Mononuclear cell (primary cell): ENCODE measurements around the gene PRDX3. TPM values are rescaled to one million over a fixed set of nuclear protein-coding genes. Genes with fewer than 3 reads are reported as not detected.

Experiments used
- H3K27me3 ChIP-seq: 2 replicates; pipeline ENCODE4 v1.6.0; 2011; ENCODE audit warnings: low read length, control low read depth; ENCODE audit not compliant: insufficient read depth
- H3K4me1 ChIP-seq: 2 replicates; pipeline ENCODE4 v1.5.1; 2011; ENCODE audit warnings: mild to moderate bottlenecking, low read length, control low read depth; ENCODE audit not compliant: insufficient read depth
- H3K4me3 ChIP-seq: 2 replicates; pipeline ENCODE4 v1.5.1; 2011; ENCODE audit warnings: mild to moderate bottlenecking, low read length, moderate library complexity
- H3K9me3 ChIP-seq: 2 replicates; pipeline ENCODE4 v1.5.1; 2011; ENCODE audit warnings: low read depth, mild to moderate bottlenecking, control low read depth, low read length
- total RNA-seq: library from RNA; depleted of rRNA; stranded (reverse); fragments of >200 nt; gene quantifications from one replicate; pipeline ENCODE4 v1.2.3, GENCODE V29; 2012

PRDX3 gene
- total RNA-seq, 1 donor: 28.8 TPM

DNA sequence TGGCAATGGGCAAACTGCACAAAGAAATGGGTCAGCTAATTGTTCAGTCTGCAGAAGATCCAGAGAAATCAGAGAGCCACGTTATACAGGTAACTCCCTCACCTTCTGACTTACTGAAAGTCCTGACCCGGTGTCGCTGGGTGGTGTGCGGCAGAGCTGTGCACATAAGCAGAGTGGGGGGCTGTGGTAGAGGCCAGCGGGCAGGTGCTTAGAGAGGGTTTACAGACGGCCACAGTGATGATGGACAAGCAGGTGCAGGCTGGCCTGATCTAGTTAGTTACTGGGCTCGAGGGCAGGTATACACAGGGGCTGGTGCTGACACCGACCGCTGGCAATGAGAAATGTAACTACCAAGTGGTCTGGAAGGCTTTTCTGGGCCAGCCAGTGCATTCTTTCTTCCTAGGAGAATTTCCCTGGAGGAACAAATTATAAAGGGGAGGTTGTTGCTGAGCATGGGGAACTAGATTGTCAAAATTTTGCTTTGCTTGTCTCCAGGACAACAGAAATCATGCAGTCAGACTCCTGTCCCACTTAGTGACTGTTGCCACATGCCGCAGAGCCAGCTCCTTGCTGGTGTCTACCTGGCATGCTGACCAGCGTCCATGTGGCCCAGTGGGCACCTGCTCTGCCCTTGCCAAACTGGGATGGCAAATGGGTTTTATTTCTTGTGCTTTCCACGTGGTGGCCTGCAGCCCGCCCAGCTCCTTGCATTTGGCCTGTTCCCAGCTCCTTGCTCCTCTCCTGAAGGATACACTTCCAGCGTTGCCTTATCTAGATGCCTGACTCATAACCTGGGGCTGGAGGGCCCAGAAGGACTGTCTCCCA is 45.9 kb downstream of the PRDX3 start:
- H3K27me3 ChIP-seq: no peaks in the 10 kb centered on the region
- H3K4me3 ChIP-seq: no peak overlapping the region
- H3K4me1 ChIP-seq: peaks cover 76% of the 10 kb centered on the region
- H3K9me3 ChIP-seq: no peaks in the 10 kb centered on the region

DNA sequence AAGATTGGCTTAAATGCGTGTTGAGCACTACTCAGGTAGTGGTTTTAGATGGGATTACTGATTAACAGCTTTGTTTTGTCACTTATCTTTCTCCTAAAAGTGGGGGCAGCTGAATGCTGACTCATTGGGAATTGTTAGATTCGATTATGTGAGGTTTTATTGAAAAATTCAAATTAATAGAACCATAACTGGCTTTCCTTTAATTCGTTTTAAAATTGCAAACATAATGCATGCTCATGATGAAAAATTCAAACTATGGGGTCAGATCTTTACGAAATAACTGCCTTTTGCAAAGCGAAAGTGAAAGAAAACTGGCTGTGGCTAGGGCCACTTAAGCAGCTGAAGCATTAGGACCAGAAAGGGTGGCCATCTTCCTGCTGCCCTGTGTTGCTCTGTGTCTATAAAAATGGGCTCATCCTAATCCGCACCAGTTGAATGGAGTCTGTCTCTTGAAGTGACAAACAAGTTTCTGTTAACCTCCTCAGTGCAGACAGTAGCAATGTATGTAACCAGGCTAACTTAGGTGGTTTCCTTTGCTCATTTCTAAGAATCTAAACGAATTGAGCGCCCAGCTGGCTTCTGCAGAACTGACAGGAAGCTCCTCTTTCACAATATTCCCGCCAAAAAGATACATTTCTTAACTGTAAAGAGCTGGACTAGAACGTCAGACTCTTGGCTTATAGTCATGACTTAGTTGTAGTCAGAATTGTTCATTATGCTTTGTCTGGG is 46.9 kb downstream of the PRDX3 start:
- peaks cover 76% of the 10 kb centered on the region for H3K4me1 ChIP-seq
- H3K4me3 ChIP-seq: peak overlapping the region; percentile 10
- H3K27me3 ChIP-seq: no peaks in the 10 kb centered on the region
- no peaks in the 10 kb centered on the region for H3K9me3 ChIP-seq

DNA sequence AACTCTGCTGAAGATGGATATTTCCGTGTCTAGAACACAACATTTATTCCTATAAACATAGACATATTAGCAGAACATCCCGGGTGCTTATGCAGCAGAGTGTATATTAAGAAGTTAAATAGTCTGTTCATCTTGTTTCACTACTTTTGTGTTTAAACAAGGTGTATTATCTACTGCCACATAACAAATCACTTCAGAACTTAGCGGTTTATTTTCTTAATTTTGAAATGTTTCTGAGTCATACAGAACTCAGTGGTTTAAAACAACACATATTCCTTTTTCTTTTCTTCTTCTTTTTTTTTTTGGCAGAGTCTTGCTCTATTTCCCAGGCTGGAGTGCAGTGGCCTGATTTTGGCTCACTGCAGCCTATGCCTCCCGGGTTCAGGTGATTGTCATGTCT is 48.9 kb downstream of the PRDX3 start:
- Histone ChIP-seq H3K4me1 (peaks cover 60% of the 10 kb centered on the region), H3K9me3 (no peaks in the 10 kb centered on the region), H3K4me3 (no peak overlapping the region), H3K27me3 (no peaks in the 10 kb centered on the region)

DNA sequence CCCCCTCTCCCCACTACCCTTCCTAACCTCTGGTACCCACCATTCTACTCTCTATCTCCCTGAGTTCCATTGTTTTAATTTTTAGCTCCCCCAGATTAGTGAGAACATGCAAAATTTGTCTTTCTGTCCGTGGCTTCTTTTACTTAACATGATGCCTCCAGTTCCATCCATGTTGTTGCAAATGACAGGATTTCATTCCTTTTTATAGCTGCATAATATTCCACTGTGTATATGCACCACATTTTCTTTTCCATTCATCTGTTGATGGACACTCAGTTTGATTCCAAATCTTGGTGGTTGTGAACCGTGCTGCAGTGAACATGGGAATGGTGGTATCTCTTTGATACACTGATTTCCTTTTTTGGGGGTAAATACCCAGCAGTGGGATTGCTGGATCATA is 52.7 kb downstream of the PRDX3 start:
- H3K27me3 ChIP-seq: no peaks in the 10 kb centered on the region
- peaks cover 24% of the 10 kb centered on the region for H3K4me1 ChIP-seq
- H3K4me3 ChIP-seq: no peak overlapping the region
- no peaks in the 10 kb centered on the region for H3K9me3 ChIP-seq

DNA sequence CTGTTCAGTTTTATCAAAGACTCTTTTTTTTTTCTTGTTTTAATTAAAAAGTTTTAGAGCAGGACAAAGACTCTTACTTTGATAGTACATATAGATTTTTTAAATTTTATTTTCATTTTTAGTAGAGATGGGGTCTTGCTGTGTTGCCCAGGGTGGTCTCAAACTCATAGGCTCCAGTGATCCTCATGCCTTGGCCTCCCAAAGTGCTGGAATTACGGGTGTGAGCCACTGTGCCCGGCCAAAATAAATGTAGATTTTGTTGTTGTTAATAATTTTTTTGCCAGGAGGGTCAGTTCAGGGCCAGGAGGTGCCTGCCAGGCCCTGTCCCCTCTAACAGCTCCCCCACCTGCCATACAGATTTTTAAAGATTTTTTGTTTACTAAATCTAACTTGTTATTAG is 57.7 kb downstream of the PRDX3 start:
- H3K27me3 ChIP-seq: no peaks in the 10 kb centered on the region
- H3K4me3 ChIP-seq: no peak overlapping the region
- H3K9me3 ChIP-seq: no peaks in the 10 kb centered on the region
- peaks cover 18% of the 10 kb centered on the region for H3K4me1 ChIP-seq

DNA sequence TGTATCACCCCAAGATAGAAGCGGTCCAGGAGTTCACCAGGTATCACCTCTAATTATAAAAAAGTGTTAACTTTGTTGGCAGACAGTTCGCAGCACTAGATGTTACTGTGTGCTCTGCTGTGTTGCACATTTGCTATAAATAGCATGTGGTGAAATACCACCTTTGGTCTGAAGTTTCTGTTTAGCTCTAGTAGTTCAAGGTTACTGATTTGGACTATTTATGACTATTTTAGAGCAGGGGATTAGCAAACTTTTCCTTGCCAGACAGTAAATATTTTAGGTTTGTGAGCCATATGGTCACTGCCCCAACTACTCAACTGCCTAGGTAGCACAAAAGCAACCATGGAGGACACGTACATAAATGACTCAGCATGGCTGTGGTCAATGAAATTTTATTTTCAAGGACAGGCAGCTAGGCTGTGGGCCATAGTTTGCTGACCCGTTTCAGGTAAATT is 58.2 kb downstream of the PRDX3 start:
- Histone ChIP-seq H3K27me3 (no peaks in the 10 kb centered on the region), H3K4me1 (peaks cover 18% of the 10 kb centered on the region), H3K4me3 (no peak overlapping the region), H3K9me3 (no peaks in the 10 kb centered on the region)

DNA sequence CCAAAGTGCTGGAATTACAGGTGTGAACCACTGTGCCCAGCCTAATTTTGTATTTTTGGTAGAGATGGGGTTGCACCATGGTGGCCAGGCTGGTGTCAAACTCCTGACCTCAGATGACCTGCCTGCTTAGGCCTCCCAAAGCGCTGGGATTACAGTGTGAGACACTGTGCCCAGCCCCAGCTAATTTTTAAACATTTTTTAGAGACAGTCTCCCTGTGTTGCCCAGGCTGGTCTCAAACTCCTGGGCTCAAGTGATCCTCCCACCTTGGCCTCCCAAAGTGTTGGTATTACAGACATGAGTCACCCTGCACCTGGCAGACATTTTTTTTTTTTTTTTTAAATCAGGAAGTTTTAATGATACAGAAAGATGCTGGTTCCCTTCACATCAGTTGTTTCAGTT is 59.2 kb downstream of the PRDX3 start:
- peaks cover 24% of the 10 kb centered on the region for H3K4me1 ChIP-seq
- H3K27me3 ChIP-seq: no peaks in the 10 kb centered on the region
- H3K4me3 ChIP-seq: no peak overlapping the region
- no peaks in the 10 kb centered on the region for H3K9me3 ChIP-seq

DNA sequence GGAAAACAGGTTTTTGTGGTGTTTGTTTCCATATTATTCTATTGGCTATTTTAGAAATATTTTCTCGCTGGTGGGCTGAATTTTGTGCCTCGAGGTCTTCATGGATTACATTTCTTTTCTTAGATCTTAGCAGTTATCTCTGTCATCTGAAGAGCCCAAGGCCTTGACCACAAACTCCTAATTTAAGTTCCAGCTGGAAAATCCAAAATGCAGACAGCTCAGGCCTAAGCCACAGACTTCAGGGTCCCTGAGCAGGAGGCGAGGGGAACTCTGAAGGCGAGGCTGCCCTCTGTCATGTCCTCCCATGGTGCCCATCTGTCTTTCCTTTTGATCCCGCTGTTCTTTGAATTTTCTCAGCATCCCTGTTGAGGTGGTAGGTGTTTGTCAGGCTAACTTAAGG is 60.4 kb downstream of the PRDX3 start:
- H3K4me1 ChIP-seq: peaks cover 36% of the 10 kb centered on the region

More for the DNA sequence above, 60.4 kb downstream of the PRDX3 start:
- H3K27me3 ChIP-seq: no peaks in the 10 kb centered on the region
- no peak overlapping the region for H3K4me3 ChIP-seq
- no peaks in the 10 kb centered on the region for H3K9me3 ChIP-seq

Other genes with a start within 250 kb of the PRDX3 start
- gene NANOS1, start 149.1 kb downstream of the PRDX3 start, total RNA-seq: under 0.01 TPM
- gene EIF3A, start 98.0 kb downstream of the PRDX3 start, total RNA-seq: 131 TPM
- 40.8 TPM for gene DENND10, start 74.7 kb downstream of the PRDX3 start, total RNA-seq
- 7.5 TPM for gene SFXN4, start 13.1 kb downstream of the PRDX3 start, total RNA-seq
- gene GRK5, start 28.8 kb upstream of the PRDX3 start, total RNA-seq: 10.6 TPM